Left ventricle myocardium inferior (tissue), 1 donor: ENCODE results near the gene ANTXR1. TPM values are rescaled to one million over a fixed set of nuclear protein-coding genes. Genes with fewer than 3 reads are reported as not detected.

Experiments
- DNase-seq: peaks from one replicate; pipeline ENCODE4 v3.0.0-alpha.2; 2020
- H3K27ac ChIP-seq: fragments of 200-600 bp; replicated peaks from 2 replicates; pipeline ENCODE4 v1.8.0; 2021
- H3K27me3 ChIP-seq: fragments of 200-600 bp; 2 replicates; pipeline ENCODE4 v1.8.0; 2021; ENCODE audit warnings: low read depth
- H3K36me3 ChIP-seq: fragments of 200-600 bp; 2 replicates; pipeline ENCODE4 v1.8.0; 2021
- H3K4me1 ChIP-seq: fragments of 200-600 bp; 2 replicates; pipeline ENCODE4 v1.8.0; 2021
- H3K4me3 ChIP-seq: fragments of 200-600 bp; 2 replicates; pipeline ENCODE4 v1.8.0; 2021; ENCODE audit warnings: mild to moderate bottlenecking, moderate library complexity
- H3K9me3 ChIP-seq: fragments of 200-600 bp; replicated peaks from 2 replicates; pipeline ENCODE4 v1.8.0; 2021
- intact Hi-C: fragments of 100-400 bp; cut with micrococcal nuclease; formaldehyde crosslinking; loops from one replicate; pipeline ENCODE4 v1.11.0; 2022
- total RNA-seq: library from RNA; stranded (reverse); fragmentation: NEBNext Ultra II Directional; extraction: Animal tissue kit (Norgen Biotek cat#: 25700); gene quantifications from one replicate; pipeline ENCODE4 v1.2.1, GENCODE V29; 2021
- TF ChIP-seq, protein P1 (sequence below): fragments of 200-600 bp; IDR thresholded peaks from 2 replicates; pipeline ENCODE4 v1.8.0; 2021; ENCODE audit warnings: antibody characterized with exemption, mild to moderate bottlenecking, borderline replicate concordance
- donor health status: DM: no; HTN: yes; CAD: no; lungs with severe emphysema.

ANTXR1 gene
- total RNA-seq, 1 donor from 2014 or later = 23.3 TPM

DNA sequence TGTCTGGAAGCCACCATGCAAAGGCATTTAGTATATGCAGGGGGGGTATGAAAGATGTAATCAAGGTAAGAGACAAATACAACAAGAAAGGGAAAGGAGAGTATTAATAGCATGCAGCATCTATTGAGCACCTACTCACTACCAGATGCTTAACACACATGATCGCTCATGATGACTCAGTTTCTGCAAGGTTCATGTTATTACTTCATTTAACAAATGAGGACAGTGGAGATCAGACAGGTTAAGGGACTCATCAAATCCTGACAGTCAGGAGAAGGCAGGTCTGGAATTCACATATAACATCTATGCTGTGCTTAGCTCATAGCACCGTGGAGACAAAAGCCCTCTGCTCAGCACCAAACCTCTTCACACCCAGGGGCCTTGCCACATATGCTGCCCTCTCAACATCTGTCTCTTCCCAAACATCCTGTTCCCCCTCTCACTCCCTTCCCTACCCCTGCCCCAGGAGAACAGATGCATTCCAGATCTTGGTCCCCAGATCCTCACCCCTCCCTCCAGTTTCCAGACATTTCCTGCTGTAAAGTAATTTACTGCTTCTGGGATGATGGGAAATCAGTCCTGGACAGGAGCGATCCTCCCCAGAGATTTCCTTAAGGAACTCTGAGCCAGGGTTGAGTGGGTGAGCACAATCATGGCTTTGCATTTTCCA is 155.3 kb downstream of the ANTXR1 start:
- Histone ChIP-seq H3K36me3 (no peaks in the 10 kb centered on the region), H3K27me3 (no peaks in the 10 kb centered on the region), H3K9me3 (no peaks in the 10 kb centered on the region), H3K4me1 (peaks cover 41% of the 10 kb centered on the region), H3K27ac (no peak overlapping the region), H3K4me3 (no peak overlapping the region)
- intact Hi-C loops = no loop called here
- DNase-seq = no peak
- TF ChIP-seq, protein P1, sequence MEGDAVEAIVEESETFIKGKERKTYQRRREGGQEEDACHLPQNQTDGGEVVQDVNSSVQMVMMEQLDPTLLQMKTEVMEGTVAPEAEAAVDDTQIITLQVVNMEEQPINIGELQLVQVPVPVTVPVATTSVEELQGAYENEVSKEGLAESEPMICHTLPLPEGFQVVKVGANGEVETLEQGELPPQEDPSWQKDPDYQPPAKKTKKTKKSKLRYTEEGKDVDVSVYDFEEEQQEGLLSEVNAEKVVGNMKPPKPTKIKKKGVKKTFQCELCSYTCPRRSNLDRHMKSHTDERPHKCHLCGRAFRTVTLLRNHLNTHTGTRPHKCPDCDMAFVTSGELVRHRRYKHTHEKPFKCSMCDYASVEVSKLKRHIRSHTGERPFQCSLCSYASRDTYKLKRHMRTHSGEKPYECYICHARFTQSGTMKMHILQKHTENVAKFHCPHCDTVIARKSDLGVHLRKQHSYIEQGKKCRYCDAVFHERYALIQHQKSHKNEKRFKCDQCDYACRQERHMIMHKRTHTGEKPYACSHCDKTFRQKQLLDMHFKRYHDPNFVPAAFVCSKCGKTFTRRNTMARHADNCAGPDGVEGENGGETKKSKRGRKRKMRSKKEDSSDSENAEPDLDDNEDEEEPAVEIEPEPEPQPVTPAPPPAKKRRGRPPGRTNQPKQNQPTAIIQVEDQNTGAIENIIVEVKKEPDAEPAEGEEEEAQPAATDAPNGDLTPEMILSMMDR = no peak

DNA sequence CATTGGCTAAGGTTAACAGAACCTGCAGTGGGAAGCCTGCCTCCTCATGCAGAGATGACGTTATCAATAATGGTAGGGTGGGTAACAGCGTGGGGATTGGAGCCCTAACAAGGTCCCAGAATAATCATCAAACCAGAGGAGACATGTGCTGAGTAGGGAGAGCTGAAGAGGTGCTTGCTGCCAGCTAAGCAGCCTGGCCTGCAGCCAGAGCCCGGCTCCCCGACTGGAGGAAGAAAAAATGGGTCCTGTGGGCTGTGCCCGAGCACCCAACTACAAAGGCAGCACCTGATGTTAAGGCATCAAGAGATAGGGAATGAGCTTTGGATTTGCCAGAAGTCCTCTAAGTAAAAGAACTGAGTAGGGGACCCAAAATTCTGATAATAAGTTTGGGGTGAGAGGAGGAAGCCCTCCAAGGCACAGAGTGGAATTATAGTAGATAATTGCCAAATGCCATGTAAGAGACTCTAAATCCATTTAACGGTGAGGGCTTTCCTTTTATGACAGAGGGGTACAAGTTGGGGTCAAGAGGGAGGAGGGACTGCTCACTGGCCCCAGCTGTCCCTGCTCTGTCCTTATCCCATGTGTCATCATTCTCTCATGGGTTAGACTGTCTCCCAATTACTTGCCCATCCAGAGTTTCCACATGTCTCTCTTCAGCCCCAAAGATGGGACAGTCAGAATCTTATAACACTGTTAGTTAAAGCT is 156.1 kb downstream of the ANTXR1 start:
- DNase-seq = no peak
- peaks cover 33% of the 10 kb centered on the region for H3K4me1 ChIP-seq
- H3K4me3 ChIP-seq = no peak overlapping the region
- H3K9me3 ChIP-seq = no peaks in the 10 kb centered on the region
- H3K27ac ChIP-seq = no peak overlapping the region
- intact Hi-C loops = no loop called here
- H3K36me3 ChIP-seq = no peaks in the 10 kb centered on the region
- TF ChIP-seq, protein P1 = no peak
- no peaks in the 10 kb centered on the region for H3K27me3 ChIP-seq

DNA sequence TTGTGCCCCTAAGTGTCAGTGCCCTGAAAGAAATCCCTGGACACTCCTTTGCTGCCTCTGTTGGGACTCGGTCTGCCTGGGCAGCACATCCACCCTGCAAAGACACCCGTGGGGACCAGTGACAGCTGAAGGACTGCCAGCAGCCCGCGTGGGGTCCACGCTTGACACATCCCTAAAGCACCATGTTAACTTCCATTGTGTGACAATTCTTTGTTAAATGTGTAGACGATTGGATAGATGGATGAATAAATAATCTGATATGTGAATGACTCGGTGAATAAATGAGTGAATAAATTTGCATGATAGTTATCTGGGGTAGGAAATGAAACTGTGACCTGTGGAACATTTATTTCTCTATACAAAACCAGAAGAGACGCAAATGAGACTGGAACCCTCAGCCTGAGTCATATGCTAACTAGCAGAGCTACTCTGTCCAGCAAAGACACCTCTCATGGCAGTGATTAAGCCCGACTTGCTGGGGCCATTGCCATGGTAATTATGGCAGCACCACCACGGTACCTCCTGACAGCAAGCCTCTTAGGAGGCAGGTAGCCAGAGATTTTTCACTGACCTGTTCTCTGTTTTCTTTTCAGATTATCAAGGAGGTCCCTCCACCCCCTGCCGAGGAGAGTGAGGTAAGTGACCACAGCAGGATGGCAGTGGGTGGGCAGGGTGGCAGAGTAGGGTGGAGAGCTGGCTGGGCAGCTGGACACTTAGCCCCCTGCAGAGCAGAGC is 156.8 kb downstream of the ANTXR1 start:
- no peak for DNase-seq
- Histone ChIP-seq H3K4me3 (no peak overlapping the region), H3K27ac (no peak overlapping the region), H3K9me3 (no peaks in the 10 kb centered on the region), H3K27me3 (no peaks in the 10 kb centered on the region), H3K36me3 (no peaks in the 10 kb centered on the region), H3K4me1 (peaks cover 31% of the 10 kb centered on the region)
- intact Hi-C loops = no loop called here
- TF ChIP-seq, protein P1 = no peak

DNA sequence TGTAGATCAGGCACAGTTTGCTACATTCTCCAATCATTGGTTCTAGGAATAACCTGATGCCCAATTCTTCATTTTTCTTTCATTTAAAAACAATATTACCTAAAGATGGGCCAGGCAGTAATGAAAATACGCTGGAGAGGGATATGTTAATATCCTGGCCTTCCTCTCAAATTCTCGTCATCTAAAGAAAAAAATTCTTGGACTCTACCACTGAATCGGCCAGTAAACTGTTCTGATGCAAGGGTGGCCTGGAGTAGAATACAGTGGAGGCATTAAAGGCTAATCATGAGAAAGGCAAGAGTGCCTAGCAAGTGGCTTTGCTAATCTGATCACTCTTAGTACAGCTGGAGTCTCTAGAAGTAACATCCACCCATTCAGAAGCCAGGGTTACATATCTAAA is 157.7 kb downstream of the ANTXR1 start:
- TF ChIP-seq, protein P1 = no peak
- Histone ChIP-seq H3K9me3 (no peaks in the 10 kb centered on the region), H3K27ac (no peak overlapping the region), H3K27me3 (no peaks in the 10 kb centered on the region), H3K4me3 (no peak overlapping the region), H3K4me1 (peaks cover 32% of the 10 kb centered on the region), H3K36me3 (no peaks in the 10 kb centered on the region)
- intact Hi-C loops = no loop called here
- no peak for DNase-seq

DNA sequence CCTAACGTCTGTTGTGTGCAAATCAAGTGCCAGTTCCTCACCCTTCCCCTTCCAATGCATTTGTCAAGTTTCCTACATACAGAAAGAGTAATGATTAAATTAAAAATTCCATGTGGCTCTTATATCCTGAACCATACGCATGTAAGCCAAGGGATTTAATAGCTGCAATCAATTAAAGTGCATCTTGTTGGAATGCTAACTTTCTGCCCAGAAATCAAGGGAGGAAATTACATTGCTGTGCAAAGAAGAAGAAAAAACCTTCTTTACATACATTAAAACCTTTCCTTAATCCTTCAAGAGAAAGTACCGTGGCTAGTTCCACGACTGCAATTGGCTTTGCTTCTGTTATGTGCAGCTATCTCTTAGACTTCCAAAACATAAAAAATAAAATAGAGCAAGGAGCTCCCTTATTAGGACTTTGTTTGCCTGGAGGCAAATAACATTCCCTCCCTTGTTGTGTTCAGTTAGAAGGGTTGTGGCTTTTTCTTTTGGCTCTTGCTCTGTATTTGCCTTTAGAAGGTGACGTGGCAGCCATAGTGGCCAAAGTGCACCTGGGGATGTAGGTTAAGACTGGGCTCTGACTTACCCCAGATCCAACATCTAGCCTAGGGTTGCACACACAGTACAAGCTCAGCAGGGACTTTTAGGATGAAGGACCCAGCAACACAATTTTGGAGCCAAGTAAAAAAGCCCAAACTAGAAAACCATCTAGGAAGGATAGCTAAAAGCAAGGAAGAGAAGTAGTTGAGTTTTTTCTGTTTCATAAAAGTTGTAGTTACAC is 158.3 kb downstream of the ANTXR1 start:
- TF ChIP-seq, protein P1 = no peak
- no peaks in the 10 kb centered on the region for H3K36me3 ChIP-seq
- no peaks in the 10 kb centered on the region for H3K9me3 ChIP-seq
- no peak for DNase-seq
- peaks cover 34% of the 10 kb centered on the region for H3K4me1 ChIP-seq
- no peaks in the 10 kb centered on the region for H3K27me3 ChIP-seq
- H3K4me3 ChIP-seq = no peak overlapping the region
- H3K27ac ChIP-seq = no peak overlapping the region
- intact Hi-C loops = no loop called here
